Measurements from ENCODE around the gene LIPC.

The LIPC gene

DNA sequence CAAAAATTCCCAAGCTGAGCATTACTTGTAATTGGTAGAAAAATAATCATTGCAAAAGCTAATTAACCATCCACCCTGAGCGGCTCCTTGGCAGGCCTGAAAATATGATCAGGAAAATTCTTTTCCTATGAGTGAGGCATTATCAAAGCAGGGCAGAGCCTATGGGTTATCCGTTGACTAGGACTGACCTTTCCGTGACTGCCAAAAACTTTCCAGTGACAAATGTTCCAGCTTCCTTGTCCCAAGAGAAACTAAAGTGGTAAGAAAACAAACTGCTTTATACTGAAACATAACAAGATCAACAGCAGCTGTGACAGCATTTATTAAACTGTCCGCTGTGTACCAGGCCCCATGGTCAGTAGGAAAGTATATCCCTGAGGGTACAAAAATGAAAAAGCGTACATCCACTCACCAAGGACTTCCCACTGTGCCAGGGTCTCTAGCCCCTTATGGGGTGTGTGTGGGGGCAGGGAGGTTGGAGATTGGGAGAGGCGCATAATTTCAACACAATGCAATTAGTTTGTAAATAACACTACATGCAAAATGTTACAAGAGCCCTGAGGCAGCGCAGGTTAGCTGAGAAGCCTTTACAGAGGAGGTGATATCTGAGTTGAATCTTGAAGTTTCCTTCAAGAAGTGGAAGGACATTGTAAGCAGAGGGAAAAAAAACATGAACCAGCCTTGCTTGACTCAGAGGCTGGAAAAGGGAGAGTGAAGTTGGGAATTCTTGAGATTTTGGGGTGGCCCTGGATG, 8.5 kb downstream of the LIPC start:
- DNase-seq (ENCODE audit: insufficient read length, low spot score) (no peak), FAIRE-seq (no peak)
- TF ChIP-seq CTCF (IDR thresholded peaks at IDR 0.05; ENCODE audit: insufficient read depth, missing control alignments) = no peak

- no peak for FAIRE-seq
- TF ChIP-seq CTCF (IDR thresholded peaks at IDR 0.05; ENCODE audit: insufficient read depth, missing control alignments) = no peak
- DNase-seq (ENCODE audit: insufficient read length, low spot score) = no peak
Measured at GRCh38 chr15:58440922-58441321, 9.1 kb downstream of the LIPC start.

DNA sequence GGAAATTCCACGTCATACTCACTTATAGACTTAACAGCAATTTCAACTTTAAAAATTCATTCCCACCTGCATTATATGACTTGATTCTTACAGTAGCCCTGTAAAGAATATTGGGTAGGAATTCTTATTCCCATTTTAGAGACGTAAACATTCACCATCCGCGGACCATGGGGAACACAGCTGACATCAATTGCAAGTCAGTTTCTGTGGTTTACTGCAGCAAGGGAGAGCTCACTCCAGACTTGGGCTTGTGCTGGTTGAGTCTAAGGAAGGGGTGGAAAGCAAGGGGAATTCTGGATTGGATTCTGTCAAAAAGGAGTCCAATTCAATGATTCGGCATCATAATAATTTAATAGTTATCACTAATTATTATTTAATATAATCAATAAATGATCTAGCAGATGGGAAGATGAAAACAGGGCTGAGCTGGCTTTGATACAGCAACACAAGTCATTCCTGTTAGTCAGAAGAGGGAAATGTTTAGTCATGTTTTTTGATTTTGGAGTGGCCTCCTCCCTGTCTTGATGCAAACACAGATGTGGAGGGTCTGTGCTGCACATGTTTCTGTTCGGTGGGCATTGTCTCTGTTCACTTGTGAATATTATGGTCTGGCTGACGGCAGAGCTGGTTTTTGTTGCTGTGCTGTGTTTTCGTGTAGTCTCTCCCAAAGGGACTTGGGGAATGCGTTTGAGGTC, 9.7 kb downstream of the LIPC start:
- FAIRE-seq = no peak
- DNase-seq (ENCODE audit: insufficient read length, low spot score) = no peak
- TF ChIP-seq CTCF (IDR thresholded peaks at IDR 0.05; ENCODE audit: insufficient read depth, missing control alignments) = no peak

GRCh38 chr15:58442122-58442521, 10.3 kb downstream of the LIPC start:
- FAIRE-seq = no peak
- DNase-seq (ENCODE audit: insufficient read length, low spot score) = no peak
- TF ChIP-seq CTCF (IDR thresholded peaks at IDR 0.05; ENCODE audit: insufficient read depth, missing control alignments) = no peak

GRCh38 chr15:58443308-58443707, 11.5 kb downstream of the LIPC start:
- TF ChIP-seq CTCF (IDR thresholded peaks at IDR 0.05; ENCODE audit: insufficient read depth, missing control alignments) = no peak
- no peak for FAIRE-seq

DNA sequence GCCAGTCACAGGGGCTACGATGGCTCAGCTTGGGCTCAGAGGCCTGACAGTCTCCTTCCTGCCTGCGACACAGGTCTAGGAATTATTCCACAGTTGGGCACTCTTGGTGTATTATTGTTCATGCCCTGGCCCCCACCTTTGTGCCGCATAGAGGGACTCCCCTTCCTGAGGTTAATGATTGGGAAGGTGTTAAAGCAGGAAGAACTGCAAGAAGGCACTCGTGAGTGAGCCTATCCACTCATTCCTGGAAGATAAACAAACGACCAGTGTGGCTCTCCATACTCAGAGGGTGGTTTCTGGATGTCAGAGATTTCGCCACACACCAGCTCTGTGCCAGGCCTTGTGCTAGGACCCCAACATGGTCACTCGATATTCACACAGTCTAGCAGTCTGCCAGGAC, 12.3 kb downstream of the LIPC start:
- TF ChIP-seq CTCF (IDR thresholded peaks at IDR 0.05; ENCODE audit: insufficient read depth, missing control alignments) = no peak
- DNase-seq (ENCODE audit: insufficient read length, low spot score) = no peak
- FAIRE-seq = no peak

More at GRCh38 chr15:58443308-58443707, 11.5 kb downstream of the LIPC start:
- no peak for DNase-seq (ENCODE audit: insufficient read length, low spot score)

Data from D721Med (cell line).